Dedifferentiated amniotic fluid mesenchymal stem cell (primary cell): ENCODE results near the gene MARCHF4.
"Not testable (repeated sequence)": the region's sequence is repeated elsewhere in the genome, so short reads cannot be mapped to it uniquely, and the experiment has no call there.

Experiments
- DNase-seq: peaks from one replicate; pipeline ENCODE4 v3.0.0-alpha.2; 2016; ENCODE audit errors: extremely low spot score

The MARCHF4 gene

GRCh38 chr2:216392018-216392562 lies 19.8 kb upstream of the MARCHF4 start:
- no peak for DNase-seq

GRCh38 chr2:216391401-216391800 lies 19.1 kb upstream of the MARCHF4 start:
- no peak for DNase-seq

- DNase-seq, result peak; percentile 28
Observed at GRCh38 chr2:216389570-216389969, 17.3 kb upstream of the MARCHF4 start.

GRCh38 chr2:216388046-216388884 lies 16.0 kb upstream of the MARCHF4 start:
- DNase-seq, result no peak

GRCh38 chr2:216387262-216387661 lies 15.0 kb upstream of the MARCHF4 start:
- no peak for DNase-seq

- DNase-seq, result no peak
Observed at GRCh38 chr2:216385478-216385877, 13.2 kb upstream of the MARCHF4 start.

GRCh38 chr2:216384409-216384808 lies 12.1 kb upstream of the MARCHF4 start:
- DNase-seq, result not testable (repeated sequence)

- no peak for DNase-seq
Observed at GRCh38 chr2:216379977-216380376, 7.7 kb upstream of the MARCHF4 start.

GRCh38 chr2:216375286-216375685 lies 3.0 kb upstream of the MARCHF4 start:
- DNase-seq, result no peak

- DNase-seq, result no peak
Observed at GRCh38 chr2:216373896-216374295, 1.6 kb upstream of the MARCHF4 start.

GRCh38 chr2:216372761-216373291 lies 543 bp upstream of the MARCHF4 start:
- DNase-seq, result peak; percentile 71

- no peak for DNase-seq
Observed at GRCh38 chr2:216370961-216371712, 1.1 kb downstream of the MARCHF4 start.

- no peak for DNase-seq
Observed at GRCh38 chr2:216369821-216370220, 2.5 kb downstream of the MARCHF4 start.

- DNase-seq, result no peak
Observed at GRCh38 chr2:216366777-216367471, 5.4 kb downstream of the MARCHF4 start.

GRCh38 chr2:216365518-216365917 lies 6.8 kb downstream of the MARCHF4 start:
- no peak for DNase-seq

- DNase-seq, result no peak
Observed at GRCh38 chr2:216363221-216363620, 9.1 kb downstream of the MARCHF4 start.

GRCh38 chr2:216362730-216363129 lies 9.6 kb downstream of the MARCHF4 start:
- no peak for DNase-seq

GRCh38 chr2:216355711-216356110 lies 16.6 kb downstream of the MARCHF4 start:
- DNase-seq, result no peak

- no peak for DNase-seq
Observed at GRCh38 chr2:216354306-216354705, 18.0 kb downstream of the MARCHF4 start.

- no peak for DNase-seq
Observed at GRCh38 chr2:216352653-216353270, 19.5 kb downstream of the MARCHF4 start.

- DNase-seq, result no peak
Observed at GRCh38 chr2:216351172-216351925, 20.9 kb downstream of the MARCHF4 start.
